Measurements from ENCODE around the gene MCM8. TPM values are rescaled to one million over a fixed set of nuclear protein-coding genes. Genes with fewer than 3 reads are reported as not detected.

MCM8 gene
- total and polyA plus RNA-seq, 4 donors: 0.49 to 11.0 (median 1.5) TPM

GRCh38 chr20:5975778-5976177 is 25.3 kb downstream of the MCM8 start:
- Histone ChIP-seq H3K4me1 (ENCODE audit: control insufficient read depth in 4 of 4, insufficient read depth in 4 of 4, low read length in 3 of 4) (peaks cover 3 to 11% (median 8%) of the 10 kb centered on the region in 4 donors), H3K27me3 (ENCODE audit: control insufficient read depth in 4 of 4, insufficient read depth in 4 of 4, low read length in 3 of 4) (no peaks in the 10 kb centered on the region), H3K9me3 (ENCODE audit: control insufficient read depth in 4 of 4, low read length in 3 of 4) (no peaks in the 10 kb centered on the region), H3K27ac (ENCODE audit: low read depth in 1 of 2, low read length in 2 of 2) (no peak overlapping the region), H3K36me3 (ENCODE audit: control insufficient read depth in 4 of 4, insufficient read depth in 3 of 4, low read depth in 1 of 4, low read length in 3 of 4) (peaks cover 0 to 2% (median 2%) of the 10 kb centered on the region in 4 donors), H3K4me3 (ENCODE audit: low read depth in 1 of 3, low read length in 3 of 3) (no peak overlapping the region), H3K9ac (ENCODE audit: low read depth in 1 of 2, low read length in 2 of 2) (no peak overlapping the region)
- 91% methylated on average over 2 of the region's 2 CpGs for WGBS
- DNase-seq (ENCODE audit: low spot score): no peak
- no peak for TF ChIP-seq SP1 (IDR thresholded peaks at IDR 0.05)
- TF ChIP-seq YY1 (IDR thresholded peaks at IDR 0.05): no peak
- TF ChIP-seq TAF1 (conservative IDR thresholded peaks at IDR 0.05): no peak
- TF ChIP-seq RAD21 (IDR thresholded peaks at IDR 0.05): no peak
- no peak for TF ChIP-seq FOXA2 (IDR thresholded peaks at IDR 0.05)
- TF ChIP-seq FOXA1 (IDR thresholded peaks at IDR 0.05): no peak
- TF ChIP-seq, protein P1, sequence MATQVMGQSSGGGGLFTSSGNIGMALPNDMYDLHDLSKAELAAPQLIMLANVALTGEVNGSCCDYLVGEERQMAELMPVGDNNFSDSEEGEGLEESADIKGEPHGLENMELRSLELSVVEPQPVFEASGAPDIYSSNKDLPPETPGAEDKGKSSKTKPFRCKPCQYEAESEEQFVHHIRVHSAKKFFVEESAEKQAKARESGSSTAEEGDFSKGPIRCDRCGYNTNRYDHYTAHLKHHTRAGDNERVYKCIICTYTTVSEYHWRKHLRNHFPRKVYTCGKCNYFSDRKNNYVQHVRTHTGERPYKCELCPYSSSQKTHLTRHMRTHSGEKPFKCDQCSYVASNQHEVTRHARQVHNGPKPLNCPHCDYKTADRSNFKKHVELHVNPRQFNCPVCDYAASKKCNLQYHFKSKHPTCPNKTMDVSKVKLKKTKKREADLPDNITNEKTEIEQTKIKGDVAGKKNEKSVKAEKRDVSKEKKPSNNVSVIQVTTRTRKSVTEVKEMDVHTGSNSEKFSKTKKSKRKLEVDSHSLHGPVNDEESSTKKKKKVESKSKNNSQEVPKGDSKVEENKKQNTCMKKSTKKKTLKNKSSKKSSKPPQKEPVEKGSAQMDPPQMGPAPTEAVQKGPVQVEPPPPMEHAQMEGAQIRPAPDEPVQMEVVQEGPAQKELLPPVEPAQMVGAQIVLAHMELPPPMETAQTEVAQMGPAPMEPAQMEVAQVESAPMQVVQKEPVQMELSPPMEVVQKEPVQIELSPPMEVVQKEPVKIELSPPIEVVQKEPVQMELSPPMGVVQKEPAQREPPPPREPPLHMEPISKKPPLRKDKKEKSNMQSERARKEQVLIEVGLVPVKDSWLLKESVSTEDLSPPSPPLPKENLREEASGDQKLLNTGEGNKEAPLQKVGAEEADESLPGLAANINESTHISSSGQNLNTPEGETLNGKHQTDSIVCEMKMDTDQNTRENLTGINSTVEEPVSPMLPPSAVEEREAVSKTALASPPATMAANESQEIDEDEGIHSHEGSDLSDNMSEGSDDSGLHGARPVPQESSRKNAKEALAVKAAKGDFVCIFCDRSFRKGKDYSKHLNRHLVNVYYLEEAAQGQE (IDR thresholded peaks at IDR 0.05): no peak
- TF ChIP-seq, protein P2, sequence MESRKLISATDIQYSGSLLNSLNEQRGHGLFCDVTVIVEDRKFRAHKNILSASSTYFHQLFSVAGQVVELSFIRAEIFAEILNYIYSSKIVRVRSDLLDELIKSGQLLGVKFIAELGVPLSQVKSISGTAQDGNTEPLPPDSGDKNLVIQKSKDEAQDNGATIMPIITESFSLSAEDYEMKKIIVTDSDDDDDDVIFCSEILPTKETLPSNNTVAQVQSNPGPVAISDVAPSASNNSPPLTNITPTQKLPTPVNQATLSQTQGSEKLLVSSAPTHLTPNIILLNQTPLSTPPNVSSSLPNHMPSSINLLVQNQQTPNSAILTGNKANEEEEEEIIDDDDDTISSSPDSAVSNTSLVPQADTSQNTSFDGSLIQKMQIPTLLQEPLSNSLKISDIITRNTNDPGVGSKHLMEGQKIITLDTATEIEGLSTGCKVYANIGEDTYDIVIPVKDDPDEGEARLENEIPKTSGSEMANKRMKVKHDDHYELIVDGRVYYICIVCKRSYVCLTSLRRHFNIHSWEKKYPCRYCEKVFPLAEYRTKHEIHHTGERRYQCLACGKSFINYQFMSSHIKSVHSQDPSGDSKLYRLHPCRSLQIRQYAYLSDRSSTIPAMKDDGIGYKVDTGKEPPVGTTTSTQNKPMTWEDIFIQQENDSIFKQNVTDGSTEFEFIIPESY (IDR thresholded peaks at IDR 0.05): no peak
- no peak for TF ChIP-seq NR2F2 (IDR thresholded peaks at IDR 0.05)
- TF ChIP-seq EGR1 (IDR thresholded peaks at IDR 0.05; ENCODE audit: low read depth in 2 of 2): no peak
- TF ChIP-seq HNF4A (conservative IDR thresholded peaks at IDR 0.05): no peak
- no peak for TF ChIP-seq RXRA (IDR thresholded peaks at IDR 0.05)
- TF ChIP-seq CTCF (IDR thresholded peaks at IDR 0.05; ENCODE audit: low read depth, low read length, missing input control): no peak
- TF ChIP-seq JUND (IDR thresholded peaks at IDR 0.05): no peak
- TF ChIP-seq ATF3 (IDR thresholded peaks at IDR 0.05): no peak
- no peak for TF ChIP-seq GABPA (IDR thresholded peaks at IDR 0.05 in 1 of 2, conservative IDR thresholded peaks at IDR 0.05 in 1 of 2)
- TF ChIP-seq, protein P3, sequence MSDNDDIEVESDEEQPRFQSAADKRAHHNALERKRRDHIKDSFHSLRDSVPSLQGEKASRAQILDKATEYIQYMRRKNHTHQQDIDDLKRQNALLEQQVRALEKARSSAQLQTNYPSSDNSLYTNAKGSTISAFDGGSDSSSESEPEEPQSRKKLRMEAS (IDR thresholded peaks at IDR 0.05): no peak
- TF ChIP-seq HNF4G (IDR thresholded peaks at IDR 0.05): no peak

Data from liver (tissue), 9 donors.